Lung microvascular endothelial cell (primary cell): ENCODE measurements around the gene ALOX5. TPM values are rescaled to one million over a fixed set of nuclear protein-coding genes. Genes with fewer than 3 reads are reported as not detected.
"Not testable (repeated sequence)": the region's sequence is repeated elsewhere in the genome, so short reads cannot be mapped to it uniquely, and the experiment has no call there.

Source experiments
- DNase-seq, 2 donors: peaks; one replicate each; pipeline versions ENCODE4 v3.0.0 to v3.0.0-alpha.2; 2010; ENCODE audit warnings: low read depth in 2 of 2
- total RNA-seq: library from RNA; depleted of rRNA; stranded (reverse); fragments of >200 nt; gene quantifications from 2 replicates; pipeline ENCODE4 v1.2.1, GENCODE V29; 2014

The ALOX5 gene
- total RNA-seq, 1 donor from 2014 or later, result not detected

DNA sequence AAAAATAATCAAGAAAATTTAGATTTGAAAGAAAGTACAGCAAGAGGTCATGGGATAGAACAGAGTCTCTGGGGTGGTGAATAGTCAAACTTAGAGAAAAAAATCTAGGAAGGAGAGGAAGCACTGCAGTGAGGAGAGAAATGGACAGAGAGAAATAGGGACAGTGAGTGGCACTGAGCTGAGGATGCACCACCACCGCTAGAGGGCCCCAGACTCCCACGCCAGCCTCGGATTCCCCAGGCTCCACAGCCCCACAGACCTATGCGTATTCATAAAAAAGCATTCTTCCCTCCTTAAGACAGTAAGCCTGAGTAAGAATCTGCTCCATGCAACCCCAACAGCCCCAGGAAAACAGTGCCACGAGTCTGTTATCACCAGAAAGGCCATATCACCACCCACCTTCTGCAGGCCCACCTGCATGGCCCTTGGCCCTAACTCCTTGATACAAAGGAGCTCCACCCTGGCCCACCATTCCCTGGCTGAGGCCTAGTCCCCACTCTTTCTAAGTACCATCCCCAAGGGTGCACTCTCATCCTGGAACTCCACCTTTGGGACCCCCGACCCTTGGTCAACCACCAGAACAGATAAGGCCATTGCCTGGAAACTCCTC, 91.0 kb downstream of the ALOX5 start:
- peak; percentile 76 to 81 for DNase-seq

GRCh38 chr10:45466784-45467183, 92.8 kb downstream of the ALOX5 start:
- no peak for DNase-seq

DNA sequence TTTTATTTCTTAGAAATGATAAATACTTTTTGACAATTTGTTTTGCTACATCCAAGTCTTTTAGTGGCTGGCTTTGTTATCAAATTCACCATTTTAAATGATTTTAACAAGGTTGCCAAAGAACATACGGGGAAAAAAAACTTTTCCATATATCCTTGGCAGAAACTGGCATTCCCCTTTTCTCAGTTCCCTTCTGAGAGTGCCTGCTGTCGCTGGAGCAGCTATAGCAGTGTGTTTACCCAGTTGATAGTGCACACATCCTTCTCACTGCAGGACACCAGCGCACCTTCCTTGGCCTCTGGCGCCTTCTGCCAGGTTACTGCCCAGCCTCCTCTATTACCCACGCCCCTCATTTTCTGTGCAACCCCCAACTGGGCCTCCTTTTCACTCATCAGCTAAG, 94.1 kb downstream of the ALOX5 start:
- DNase-seq, result no peak

- peak; percentile 22 to 88 for DNase-seq
Observed at GRCh38 chr10:45470098-45471012, 96.3 kb downstream of the ALOX5 start.

- no peak for DNase-seq
Observed at GRCh38 chr10:45471059-45471458, 97.0 kb downstream of the ALOX5 start.

- DNase-seq, result peak in 1 of 2 donors; percentile 20
Observed at GRCh38 chr10:45471531-45472310, 97.7 kb downstream of the ALOX5 start.

DNA sequence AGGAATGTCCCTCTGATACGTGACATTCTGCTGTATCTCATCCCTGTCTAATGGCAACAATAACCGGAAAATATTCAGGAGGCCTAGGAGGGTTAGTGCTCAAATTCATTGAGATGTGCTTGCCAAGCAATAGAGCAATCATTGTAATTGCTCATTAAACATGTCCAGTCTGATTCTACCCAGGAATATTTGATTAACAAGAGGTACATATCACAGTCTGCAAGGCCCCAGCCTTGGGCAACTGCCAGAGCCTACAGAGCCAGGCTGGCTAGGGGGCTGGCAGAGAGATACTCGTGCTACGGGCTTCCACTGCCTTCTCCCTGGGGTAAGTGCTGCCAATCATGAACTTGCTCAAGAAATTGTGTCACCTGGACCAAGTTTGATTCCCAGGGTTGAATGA, 99.1 kb downstream of the ALOX5 start:
- no peak for DNase-seq

DNA sequence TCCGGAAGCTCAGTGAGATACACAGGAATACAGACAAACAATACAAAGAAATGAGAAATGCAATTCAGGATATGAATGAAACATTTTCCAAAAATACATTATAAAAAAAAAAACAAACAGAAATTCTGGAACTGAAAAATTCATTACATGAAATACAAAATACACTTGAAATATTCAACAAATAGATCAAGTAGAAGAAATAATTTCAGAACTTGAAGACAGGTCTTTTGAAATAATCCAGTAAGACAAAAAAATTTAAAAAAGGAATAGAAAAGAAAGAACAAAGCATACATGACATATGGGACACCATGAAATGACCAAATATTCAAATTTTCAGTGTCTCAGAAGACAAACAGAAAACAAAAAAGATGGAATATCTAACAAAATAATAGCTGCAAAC, 102.5 kb downstream of the ALOX5 start:
- no peak for DNase-seq

DNA sequence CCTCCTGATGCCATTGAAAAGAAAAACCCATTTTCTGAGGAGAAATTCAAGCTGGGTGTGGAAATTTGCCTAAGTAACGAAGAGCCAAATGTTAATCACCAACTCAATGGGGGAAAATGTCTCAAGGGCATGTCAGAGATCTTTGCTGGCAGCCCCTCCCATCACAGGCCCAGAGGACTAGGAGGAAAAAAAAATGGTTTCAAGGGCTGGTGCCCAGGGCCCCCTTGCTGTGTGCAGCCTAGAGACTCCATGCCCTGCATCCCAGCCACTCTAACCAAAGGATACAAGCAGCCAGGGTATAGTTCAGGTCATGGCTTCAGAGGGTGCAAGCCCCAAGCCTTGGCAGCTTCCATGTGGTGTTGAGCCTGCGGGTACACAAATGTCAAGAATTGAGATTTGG, 106.3 kb downstream of the ALOX5 start:
- DNase-seq, result no peak

GRCh38 chr10:45481100-45481499, 107.1 kb downstream of the ALOX5 start:
- not testable (repeated sequence) for DNase-seq

DNA sequence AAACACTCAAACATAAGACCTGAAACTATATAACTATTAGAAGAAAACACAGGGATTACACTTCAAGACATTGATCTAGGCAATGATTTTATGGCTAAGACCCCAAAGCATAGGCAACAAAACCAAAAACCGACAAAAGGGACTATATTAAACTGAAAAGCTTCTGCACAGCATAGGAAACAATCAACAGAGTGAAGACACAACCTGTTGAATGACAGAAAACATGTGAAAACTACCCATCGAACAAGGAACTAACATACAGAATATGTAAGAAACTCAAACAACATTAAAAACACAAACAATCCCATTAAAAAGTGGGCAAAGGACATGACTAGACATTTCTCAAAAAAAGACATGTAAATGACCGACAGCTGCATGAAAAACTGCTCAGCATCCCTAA, 109.0 kb downstream of the ALOX5 start:
- no peak for DNase-seq

GRCh38 chr10:45487735-45488134, 113.7 kb downstream of the ALOX5 start:
- no peak for DNase-seq

DNA sequence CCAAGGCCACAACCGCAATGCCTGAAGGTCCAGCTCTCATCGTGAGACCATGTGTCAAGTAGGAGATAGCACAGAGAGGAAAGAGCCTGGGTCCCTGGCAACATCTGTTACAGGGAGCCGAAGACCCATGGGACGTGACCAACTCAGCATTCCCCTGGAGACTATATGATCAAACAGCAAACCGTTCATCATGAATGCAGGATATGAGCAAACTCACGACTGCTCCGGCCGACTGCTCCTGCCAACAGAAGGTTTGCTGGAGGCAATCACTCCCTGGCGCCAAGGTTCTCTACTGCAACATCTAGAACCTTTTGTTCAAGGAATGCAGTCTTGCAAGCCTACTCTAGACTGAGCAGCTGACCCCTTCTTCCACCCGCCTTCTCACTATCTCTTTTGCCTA, 114.3 kb downstream of the ALOX5 start:
- DNase-seq, result no peak

DNA sequence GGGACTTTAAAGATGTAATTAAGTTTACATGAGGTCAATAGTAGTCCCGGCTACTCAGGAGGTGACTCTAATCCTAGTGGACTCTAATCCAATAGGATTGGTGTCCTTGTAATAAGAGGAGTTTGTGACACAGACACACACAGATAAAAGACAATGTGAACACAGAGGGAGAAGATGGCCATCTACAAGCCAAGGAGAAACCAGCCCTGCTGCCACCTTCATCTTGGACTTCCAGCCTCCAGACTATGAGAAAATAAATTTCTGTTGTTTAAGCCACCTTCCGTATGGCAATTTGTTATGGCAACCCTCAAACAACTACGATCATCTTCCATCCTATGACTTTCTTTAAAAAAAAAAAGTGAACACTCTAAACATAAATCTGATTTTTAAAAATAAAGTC, 116.3 kb downstream of the ALOX5 start:
- no peak for DNase-seq

DNA sequence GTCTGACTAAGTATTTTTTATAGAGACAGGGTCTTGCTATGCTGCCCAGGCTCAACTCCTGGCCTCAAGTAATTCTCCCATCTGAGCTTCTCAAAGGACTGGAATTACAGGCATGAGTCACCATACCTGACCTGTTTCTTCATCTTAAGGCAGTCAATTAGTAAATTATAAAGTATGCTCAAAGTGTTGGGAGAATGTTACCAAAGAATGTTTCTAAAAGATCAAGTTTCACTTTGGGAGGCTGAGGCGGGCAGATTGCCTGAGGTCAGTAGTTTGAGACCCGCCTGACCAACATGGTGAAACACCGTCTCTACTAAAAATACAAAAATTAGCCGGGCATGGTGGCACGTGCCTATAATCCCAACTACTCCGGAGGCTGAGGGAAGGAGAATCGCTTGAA, 117.0 kb downstream of the ALOX5 start:
- no peak for DNase-seq

Other genes starting within 250 kb of the ALOX5 start
- not detected in 2 replicates for gene OR13A1, start 58.6 kb upstream of the ALOX5 start, total RNA-seq